ENCODE results near the gene SYCP2L. TPM values are rescaled to one million over a fixed set of nuclear protein-coding genes. Genes with fewer than 3 reads are reported as not detected.
"Not testable (repeated sequence)": the region's sequence is repeated elsewhere in the genome, so short reads cannot be mapped to it uniquely, and the experiment has no call there.

Gene SYCP2L
- total RNA-seq, 2 donors from 2014 or later, result 0.14 TPM; not detected in 1

GRCh38 chr6:10884245-10884972 is 2.4 kb upstream of the SYCP2L start:
- DNase-seq, result no peak
- H3K27me3 Mint-ChIP-seq (ENCODE audit: low read depth), result peaks cover 98% of the 10 kb centered on the region
- no peaks in the 10 kb centered on the region for H3K9me3 Mint-ChIP-seq
- peaks cover 32% of the 10 kb centered on the region for H3K4me1 Mint-ChIP-seq (ENCODE audit: low read depth)
- peak overlapping the region in 1 of 2 donors; percentile 40 for H3K4me3 Mint-ChIP-seq
- no peak for ATAC-seq (replicated peaks in 1 of 2)
- no peak overlapping the region for H3K27ac Mint-ChIP-seq
- H3K36me3 Mint-ChIP-seq (ENCODE audit: insufficient read depth in 2 of 2), result no peaks in the 10 kb centered on the region

- Mint-ChIP-seq H3K4me3 (peak overlapping the region; percentile 81 to 87), H3K27me3 (ENCODE audit: low read depth) (peaks cover 96% of the 10 kb centered on the region), H3K4me1 (ENCODE audit: low read depth) (peaks cover 32% of the 10 kb centered on the region)
- ATAC-seq (replicated peaks in 1 of 2), result peak in 1 of 2 donors; percentile 15
- not testable (repeated sequence) for H3K9me3 Mint-ChIP-seq; DNase-seq; H3K27ac Mint-ChIP-seq; H3K36me3 Mint-ChIP-seq (ENCODE audit: insufficient read depth in 2 of 2)
These were observed 524 bp upstream of the SYCP2L start for GRCh38 chr6:10886365-10886690.

- no peak overlapping the region for H3K4me3 Mint-ChIP-seq
- H3K4me1 Mint-ChIP-seq (ENCODE audit: low read depth), result peaks cover 7% of the 10 kb centered on the region
- peaks cover 0 to 2% of the 10 kb centered on the region in 2 donors for H3K9me3 Mint-ChIP-seq
- no peak for DNase-seq
- H3K27me3 Mint-ChIP-seq (ENCODE audit: low read depth), result peaks cover 78% of the 10 kb centered on the region
- H3K27ac Mint-ChIP-seq, result no peak overlapping the region
- no peak for ATAC-seq (replicated peaks in 1 of 2)
- no peaks in the 10 kb centered on the region for H3K36me3 Mint-ChIP-seq (ENCODE audit: insufficient read depth in 2 of 2)
These were observed 3.3 kb downstream of the SYCP2L start for GRCh38 chr6:10890151-10890550.

- DNase-seq (no peak), ATAC-seq (replicated peaks in 1 of 2) (no peak)
- peaks cover 0 to 2% of the 10 kb centered on the region in 2 donors for H3K9me3 Mint-ChIP-seq
- H3K4me3 Mint-ChIP-seq, result no peak overlapping the region
- peaks cover 60% of the 10 kb centered on the region for H3K27me3 Mint-ChIP-seq (ENCODE audit: low read depth)
- H3K36me3 Mint-ChIP-seq (ENCODE audit: insufficient read depth in 2 of 2), result no peaks in the 10 kb centered on the region
- H3K27ac Mint-ChIP-seq, result no peak overlapping the region
- H3K4me1 Mint-ChIP-seq (ENCODE audit: low read depth), result peaks cover 2% of the 10 kb centered on the region
These were observed 5.1 kb downstream of the SYCP2L start for GRCh38 chr6:10891960-10892359.

- Mint-ChIP-seq H3K4me3 (no peak overlapping the region), H3K9me3 (peaks cover 0 to 2% of the 10 kb centered on the region in 2 donors), H3K27ac (no peak overlapping the region), H3K4me1 (ENCODE audit: low read depth) (no peaks in the 10 kb centered on the region), H3K27me3 (ENCODE audit: low read depth) (peaks cover 30% of the 10 kb centered on the region), H3K36me3 (ENCODE audit: insufficient read depth in 2 of 2) (no peaks in the 10 kb centered on the region)
- DNase-seq, result no peak
- no peak for ATAC-seq (replicated peaks in 1 of 2)
These were observed 8.1 kb downstream of the SYCP2L start for GRCh38 chr6:10894958-10895357.

GRCh38 chr6:10896691-10897090 is 9.8 kb downstream of the SYCP2L start:
- ATAC-seq (replicated peaks in 1 of 2), result no peak
- no peak for DNase-seq
- Mint-ChIP-seq H3K9me3 (no peaks in the 10 kb centered on the region), H3K36me3 (ENCODE audit: insufficient read depth in 2 of 2) (no peaks in the 10 kb centered on the region), H3K4me3 (no peak overlapping the region), H3K27me3 (ENCODE audit: low read depth) (peaks cover 15% of the 10 kb centered on the region), H3K4me1 (ENCODE audit: low read depth) (peaks cover under 1% of the 10 kb centered on the region), H3K27ac (no peak overlapping the region)

GRCh38 chr6:10901770-10902169 is 14.9 kb downstream of the SYCP2L start:
- Mint-ChIP-seq H3K27ac (no peak overlapping the region), H3K27me3 (ENCODE audit: low read depth) (peaks cover 5% of the 10 kb centered on the region), H3K4me1 (ENCODE audit: low read depth) (peaks cover 6% of the 10 kb centered on the region), H3K4me3 (no peak overlapping the region), H3K9me3 (no peaks in the 10 kb centered on the region), H3K36me3 (ENCODE audit: insufficient read depth in 2 of 2) (no peaks in the 10 kb centered on the region)
- ATAC-seq (replicated peaks in 1 of 2) (peak in 1 of 2 donors; percentile 17), DNase-seq (no peak)

- DNase-seq, result no peak
- H3K36me3 Mint-ChIP-seq (ENCODE audit: insufficient read depth in 2 of 2), result no peaks in the 10 kb centered on the region
- no peak for ATAC-seq (replicated peaks in 1 of 2)
- no peak overlapping the region for H3K27ac Mint-ChIP-seq
- no peak overlapping the region for H3K4me3 Mint-ChIP-seq
- peaks cover 5% of the 10 kb centered on the region for H3K27me3 Mint-ChIP-seq (ENCODE audit: low read depth)
- peaks cover 6% of the 10 kb centered on the region for H3K4me1 Mint-ChIP-seq (ENCODE audit: low read depth)
- no peaks in the 10 kb centered on the region for H3K9me3 Mint-ChIP-seq
These were observed 17.2 kb downstream of the SYCP2L start for GRCh38 chr6:10904015-10904414.

GRCh38 chr6:10908228-10908627 is 21.4 kb downstream of the SYCP2L start:
- ATAC-seq (replicated peaks in 1 of 2), result no peak

GRCh38 chr6:10919520-10919919 is 32.7 kb downstream of the SYCP2L start:
- H3K36me3 Mint-ChIP-seq (ENCODE audit: insufficient read depth in 2 of 2); H3K4me3 Mint-ChIP-seq; DNase-seq; H3K9me3 Mint-ChIP-seq; H3K27ac Mint-ChIP-seq; H3K4me1 Mint-ChIP-seq (ENCODE audit: low read depth); ATAC-seq (replicated peaks in 1 of 2): not testable (repeated sequence)
- peaks cover 41% of the 10 kb centered on the region for H3K27me3 Mint-ChIP-seq (ENCODE audit: low read depth)

More at GRCh38 chr6:10908228-10908627, 21.4 kb downstream of the SYCP2L start:
- no peaks in the 10 kb centered on the region for H3K36me3 Mint-ChIP-seq (ENCODE audit: insufficient read depth in 2 of 2)
- DNase-seq, result no peak
- H3K27ac Mint-ChIP-seq, result no peak overlapping the region
- H3K9me3 Mint-ChIP-seq, result no peaks in the 10 kb centered on the region
- peaks cover 5% of the 10 kb centered on the region for H3K27me3 Mint-ChIP-seq (ENCODE audit: low read depth)
- H3K4me1 Mint-ChIP-seq (ENCODE audit: low read depth), result no peaks in the 10 kb centered on the region
- no peak overlapping the region for H3K4me3 Mint-ChIP-seq

GRCh38 chr6:10933126-10933525 is 46.3 kb downstream of the SYCP2L start:
- peaks cover 27% of the 10 kb centered on the region for H3K27me3 Mint-ChIP-seq (ENCODE audit: low read depth)

GRCh38 chr6:10939840-10940239 is 53.0 kb downstream of the SYCP2L start:
- H3K27me3 Mint-ChIP-seq (ENCODE audit: low read depth), result peaks cover 11% of the 10 kb centered on the region
- H3K27ac Mint-ChIP-seq, result no peak overlapping the region
- DNase-seq, result no peak
- no peaks in the 10 kb centered on the region for H3K4me1 Mint-ChIP-seq (ENCODE audit: low read depth)
- no peak for ATAC-seq (replicated peaks in 1 of 2)
- H3K36me3 Mint-ChIP-seq (ENCODE audit: insufficient read depth in 2 of 2), result no peaks in the 10 kb centered on the region
- peaks cover 4 to 5% of the 10 kb centered on the region in 2 donors for H3K9me3 Mint-ChIP-seq
- H3K4me3 Mint-ChIP-seq, result no peak overlapping the region

More at GRCh38 chr6:10933126-10933525, 46.3 kb downstream of the SYCP2L start:
- ATAC-seq (replicated peaks in 1 of 2) (no peak), DNase-seq (no peak)
- Mint-ChIP-seq H3K36me3 (ENCODE audit: insufficient read depth in 2 of 2) (peaks cover 0 to 1% of the 10 kb centered on the region in 2 donors), H3K4me1 (ENCODE audit: low read depth) (no peaks in the 10 kb centered on the region), H3K4me3 (no peak overlapping the region), H3K9me3 (no peaks in the 10 kb centered on the region), H3K27ac (no peak overlapping the region)

GRCh38 chr6:10945845-10946244 is 59.0 kb downstream of the SYCP2L start:
- peaks cover 24% of the 10 kb centered on the region for H3K27me3 Mint-ChIP-seq (ENCODE audit: low read depth)
- no peaks in the 10 kb centered on the region for H3K36me3 Mint-ChIP-seq (ENCODE audit: insufficient read depth in 2 of 2)
- H3K27ac Mint-ChIP-seq, result no peak overlapping the region
- H3K4me3 Mint-ChIP-seq, result no peak overlapping the region
- H3K4me1 Mint-ChIP-seq (ENCODE audit: low read depth), result no peaks in the 10 kb centered on the region
- no peak for ATAC-seq (replicated peaks in 1 of 2)
- no peak for DNase-seq
- H3K9me3 Mint-ChIP-seq, result no peaks in the 10 kb centered on the region

GRCh38 chr6:10947966-10948365 is 61.1 kb downstream of the SYCP2L start:
- H3K27ac Mint-ChIP-seq, result no peak overlapping the region
- no peaks in the 10 kb centered on the region for H3K9me3 Mint-ChIP-seq
- H3K4me1 Mint-ChIP-seq (ENCODE audit: low read depth), result no peaks in the 10 kb centered on the region
- H3K36me3 Mint-ChIP-seq (ENCODE audit: insufficient read depth in 2 of 2), result no peaks in the 10 kb centered on the region
- H3K4me3 Mint-ChIP-seq, result no peak overlapping the region
- no peak for ATAC-seq (replicated peaks in 1 of 2)
- H3K27me3 Mint-ChIP-seq (ENCODE audit: low read depth), result peaks cover 31% of the 10 kb centered on the region
- DNase-seq, result no peak
